ENCODE results near the gene CTNNA1. TPM values are rescaled to one million over a fixed set of nuclear protein-coding genes. Genes with fewer than 3 reads are reported as not detected.

Gene CTNNA1
- polyA plus RNA-seq, 1 donor (not counting 4 experiments of a cell fraction or from before 2014, with no cell fraction given): 119 TPM

- Histone ChIP-seq H3K79me2 (ENCODE audit: control insufficient read depth, insufficient read depth, low read length) (no peaks in the 10 kb centered on the region), H3K27ac (ENCODE audit: control insufficient read depth, insufficient read depth, low read length) (no peak overlapping the region), H3K9me1 (ENCODE audit: control insufficient read depth, extremely low read depth, insufficient read depth, low read length) (no peaks in the 10 kb centered on the region), H3K27me3 (ENCODE audit: control insufficient read depth, extremely low read depth, insufficient read depth, low read length) (no peaks in the 10 kb centered on the region), H3K4me2 (ENCODE audit: control insufficient read depth, extremely low read depth, insufficient read depth, low read depth, low read length) (no peak overlapping the region), H3K4me3 (ENCODE audit: control insufficient read depth in 2 of 3, extremely low read depth in 1 of 3, insufficient read depth in 2 of 3, low read depth in 1 of 3, low read length in 3 of 3) (no peak overlapping the region), H3K4me1 (ENCODE audit: control insufficient read depth, extremely low read depth, insufficient read depth, low read length) (peaks cover 15% of the 10 kb centered on the region), H3K36me3 (ENCODE audit: control insufficient read depth in 2 of 2, extremely low read depth in 1 of 2, insufficient read depth in 2 of 2, low read length in 2 of 2) (no peaks in the 10 kb centered on the region), H4K20me1 (ENCODE audit: control insufficient read depth, extremely low read depth, insufficient read depth, low read length) (no peaks in the 10 kb centered on the region), H3K9ac (ENCODE audit: control insufficient read depth, extremely low read depth, insufficient read depth, low read length) (no peak overlapping the region), H3K9me3 (ENCODE audit: control insufficient read depth, low read depth, low read length) (no peaks in the 10 kb centered on the region), H2AFZ (ENCODE audit: control insufficient read depth, low read length) (no peak overlapping the region)
- DNase-seq (ENCODE audit: low read depth, low spot score) (no peak), FAIRE-seq (no peak)
- TF ChIP-seq EZH2 (IDR thresholded peaks at IDR 0.05; ENCODE audit: low read length) (no peak), CTCF (optimal IDR thresholded peaks at IDR 0.05 in 1 of 3, IDR thresholded peaks at IDR 0.05 in 1 of 3, conservative IDR thresholded peaks at IDR 0.05 in 1 of 3; ENCODE audit: extremely low read depth in 1 of 3, insufficient read depth in 2 of 3, low read length in 3 of 3) (no peak)
- dilution Hi-C loops (cut with MboI; ENCODE audit: extremely low pct_ligation_motif_present, low sequenced_read_pairs): no loop called here
Observed at GRCh38 chr5:138719811-138720210, 33.4 kb upstream of the CTNNA1 start.

- DNase-seq (ENCODE audit: low read depth, low spot score) (no peak), FAIRE-seq (no peak)
- Histone ChIP-seq H4K20me1 (ENCODE audit: control insufficient read depth, extremely low read depth, insufficient read depth, low read length) (no peaks in the 10 kb centered on the region), H3K27me3 (ENCODE audit: control insufficient read depth, extremely low read depth, insufficient read depth, low read length) (no peaks in the 10 kb centered on the region), H3K4me3 (ENCODE audit: control insufficient read depth in 2 of 3, extremely low read depth in 1 of 3, insufficient read depth in 2 of 3, low read depth in 1 of 3, low read length in 3 of 3) (no peak overlapping the region), H3K79me2 (ENCODE audit: control insufficient read depth, insufficient read depth, low read length) (no peaks in the 10 kb centered on the region), H3K4me1 (ENCODE audit: control insufficient read depth, extremely low read depth, insufficient read depth, low read length) (peaks cover 25% of the 10 kb centered on the region), H3K4me2 (ENCODE audit: control insufficient read depth, extremely low read depth, insufficient read depth, low read depth, low read length) (no peak overlapping the region), H2AFZ (ENCODE audit: control insufficient read depth, low read length) (no peak overlapping the region), H3K36me3 (ENCODE audit: control insufficient read depth in 2 of 2, extremely low read depth in 1 of 2, insufficient read depth in 2 of 2, low read length in 2 of 2) (no peaks in the 10 kb centered on the region), H3K9me3 (ENCODE audit: control insufficient read depth, low read depth, low read length) (no peaks in the 10 kb centered on the region), H3K9me1 (ENCODE audit: control insufficient read depth, extremely low read depth, insufficient read depth, low read length) (no peaks in the 10 kb centered on the region), H3K27ac (ENCODE audit: control insufficient read depth, insufficient read depth, low read length) (no peak overlapping the region), H3K9ac (ENCODE audit: control insufficient read depth, extremely low read depth, insufficient read depth, low read length) (no peak overlapping the region)
- dilution Hi-C loops (cut with MboI; ENCODE audit: extremely low pct_ligation_motif_present, low sequenced_read_pairs): no loop called here
- TF ChIP-seq EZH2 (IDR thresholded peaks at IDR 0.05; ENCODE audit: low read length): no peak
- no peak for TF ChIP-seq CTCF (optimal IDR thresholded peaks at IDR 0.05 in 1 of 3, IDR thresholded peaks at IDR 0.05 in 1 of 3, conservative IDR thresholded peaks at IDR 0.05 in 1 of 3; ENCODE audit: extremely low read depth in 1 of 3, insufficient read depth in 2 of 3, low read length in 3 of 3)
Observed at GRCh38 chr5:138720840-138721239, 32.4 kb upstream of the CTNNA1 start.

Measured in keratinocyte (primary cell).